HG03025 (cell line): ENCODE measurements around the gene GXYLT2.

ENCODE experiments used
- ATAC-seq: cut with Tn5 transposase; IDR thresholded peaks from one replicate; pipeline ENCODE4 v1.9.1; 2021; ENCODE audit warnings: mild to moderate bottlenecking, moderate library complexity; ENCODE audit not compliant: unreplicated experiment, low FRiP score

GXYLT2 gene

DNA sequence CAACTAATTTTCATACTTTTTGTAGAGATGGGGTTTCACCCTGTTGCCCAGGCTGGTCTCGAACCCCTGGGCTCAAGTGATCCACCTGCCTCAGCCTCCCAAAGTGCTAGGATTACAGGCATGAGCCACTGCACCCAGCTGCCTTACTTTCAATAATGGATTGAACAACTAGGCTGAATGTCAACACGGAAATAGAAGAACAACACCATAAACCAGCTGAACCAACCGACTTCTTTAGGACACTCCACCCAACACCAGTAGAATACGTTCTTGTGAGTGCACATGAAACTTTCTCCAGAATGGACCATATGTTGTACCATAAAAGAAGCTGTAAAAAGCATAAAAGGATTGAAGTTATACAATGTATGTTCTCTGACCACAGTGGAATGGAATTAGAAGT, 42.9 kb downstream of the GXYLT2 start:
- ATAC-seq, result no peak

- ATAC-seq, result no peak
Observed at GRCh38 chr3:72932416-72932815, 44.6 kb downstream of the GXYLT2 start.

DNA sequence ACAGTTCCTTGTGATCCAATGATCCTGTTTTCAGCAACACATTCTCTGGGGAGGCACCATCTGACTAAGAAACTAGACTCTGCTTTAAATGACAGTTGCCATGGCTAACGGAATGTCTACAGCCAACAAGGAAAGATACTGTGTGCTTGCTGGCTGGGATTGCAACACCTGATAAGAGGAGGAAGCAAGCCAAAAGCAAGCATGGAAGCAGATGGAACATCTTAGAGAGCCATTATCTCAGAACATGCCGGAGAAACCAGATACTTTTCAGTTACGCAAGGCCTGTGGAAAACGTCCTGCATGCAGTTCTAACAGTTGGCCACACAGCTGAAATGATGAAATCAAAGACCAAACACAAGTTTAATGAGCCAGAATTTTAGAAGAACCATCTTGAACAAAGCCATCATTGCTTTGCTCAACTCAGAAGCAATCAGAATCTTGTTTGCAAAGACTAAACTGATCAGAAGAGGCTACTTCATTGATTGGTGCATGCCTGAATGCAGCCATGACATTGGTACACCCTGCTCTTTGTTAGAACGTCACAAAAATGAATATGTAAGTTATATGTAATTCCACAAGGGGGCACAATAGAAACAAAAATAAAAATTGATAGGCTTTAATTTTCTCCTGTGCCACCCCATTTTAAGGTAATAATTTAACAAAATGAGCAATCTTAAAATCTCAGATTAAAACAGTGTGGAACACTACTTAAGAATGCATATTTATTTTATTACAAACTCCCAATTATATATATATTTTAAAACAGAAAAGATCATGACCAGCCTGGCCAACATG, 50.8 kb downstream of the GXYLT2 start:
- ATAC-seq, result peak; percentile 70

DNA sequence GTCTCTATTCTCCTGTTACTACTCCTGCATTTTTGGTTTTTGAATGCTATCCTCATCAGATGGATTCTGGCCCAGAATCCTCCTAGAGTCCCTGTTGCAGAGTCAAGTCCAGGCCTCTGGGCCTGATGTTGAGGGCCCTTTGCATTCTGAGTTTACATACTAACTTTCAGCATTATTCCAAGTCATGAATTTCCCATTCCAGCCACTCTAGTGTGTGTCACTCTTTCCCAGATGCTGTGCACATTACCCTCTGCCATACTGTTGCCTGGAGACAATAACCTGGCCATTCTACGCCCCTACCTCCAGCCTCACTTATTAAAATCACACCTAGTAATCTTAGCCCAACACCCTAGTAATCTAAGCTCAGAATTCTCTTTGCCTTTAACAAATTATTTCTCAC, 53.4 kb downstream of the GXYLT2 start:
- no peak for ATAC-seq

- ATAC-seq, result no peak
Observed at GRCh38 chr3:72942427-72942826, 54.6 kb downstream of the GXYLT2 start.

DNA sequence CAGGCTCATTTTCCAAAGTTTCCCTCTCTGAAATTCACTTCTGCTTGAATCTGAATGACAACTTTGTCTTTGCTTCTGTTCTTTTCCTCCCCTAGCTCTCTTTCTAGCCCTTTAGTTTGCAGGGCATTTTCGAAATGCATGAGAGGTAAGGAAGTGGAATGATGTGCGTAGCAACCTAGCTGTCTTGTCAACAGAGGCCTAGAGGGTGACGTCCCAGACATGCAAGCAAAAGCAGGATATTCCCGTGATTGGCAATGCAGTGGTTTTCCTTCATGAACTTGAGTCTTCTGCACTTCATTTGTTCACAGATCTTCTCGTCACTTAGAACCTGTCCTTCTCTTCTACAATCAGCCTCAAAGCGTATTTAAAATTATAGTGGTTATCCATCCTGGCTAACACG, 56.9 kb downstream of the GXYLT2 start:
- no peak for ATAC-seq

DNA sequence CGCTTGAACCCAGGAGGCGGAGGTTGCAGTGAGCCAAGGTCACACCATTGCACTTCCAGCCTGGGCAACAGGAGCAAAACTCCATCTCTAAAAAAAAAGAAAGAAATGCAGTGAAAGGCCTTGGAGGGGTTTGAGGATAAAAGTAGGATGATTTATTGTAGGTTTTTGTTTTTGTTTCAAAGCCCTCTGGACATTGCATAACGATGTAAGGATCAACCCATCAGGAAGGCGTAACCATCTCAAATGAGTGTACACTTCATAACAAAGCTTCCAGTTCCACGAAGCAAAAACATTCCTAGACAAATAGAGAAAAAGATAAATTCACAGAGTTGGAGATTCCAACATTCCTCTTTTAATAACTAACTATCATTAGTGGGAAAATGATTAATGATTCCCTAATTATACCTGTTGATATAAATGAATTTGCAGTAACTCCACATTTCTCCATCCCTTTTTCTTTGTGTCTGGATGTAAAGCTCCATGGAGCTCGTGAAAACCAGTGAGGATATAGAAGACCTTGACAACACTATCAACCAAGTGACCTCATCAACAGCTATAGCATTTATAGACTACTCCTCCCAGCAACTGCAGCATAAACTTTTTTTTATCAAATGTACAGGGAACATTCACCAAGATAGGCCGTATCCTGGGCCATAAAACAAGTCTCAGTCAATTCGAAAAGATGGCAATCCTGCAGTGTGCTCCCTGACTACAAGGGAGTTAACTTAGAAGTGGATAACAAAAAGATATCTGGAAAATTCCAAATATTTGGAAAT, 60.1 kb downstream of the GXYLT2 start:
- no peak for ATAC-seq

DNA sequence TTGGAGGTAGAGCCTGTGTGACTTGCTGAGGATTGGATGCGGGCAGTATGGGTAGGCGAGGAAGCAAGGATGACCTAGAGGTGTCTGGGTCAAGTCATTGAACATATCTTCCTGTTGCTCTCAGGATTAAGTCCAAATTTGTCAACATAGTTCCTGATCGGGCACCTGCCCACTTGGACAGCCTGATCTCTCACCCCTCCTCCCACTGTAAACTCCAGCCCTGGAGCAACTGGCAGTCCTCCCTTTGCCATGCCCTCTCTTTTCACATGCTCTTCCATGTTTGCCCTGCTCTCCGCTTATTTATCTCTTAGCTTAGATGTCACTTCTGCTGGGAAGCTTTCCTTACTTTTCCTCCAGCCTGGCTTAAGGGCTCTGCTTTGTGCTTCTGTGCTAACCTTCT, 61.2 kb downstream of the GXYLT2 start:
- no peak for ATAC-seq

GRCh38 chr3:72950372-72950771, 62.5 kb downstream of the GXYLT2 start:
- no peak for ATAC-seq

- ATAC-seq, result no peak
Observed at GRCh38 chr3:72950801-72951200, 63.0 kb downstream of the GXYLT2 start.

GRCh38 chr3:72951259-72951722, 63.4 kb downstream of the GXYLT2 start:
- no peak for ATAC-seq

GRCh38 chr3:72953325-72953956, 65.6 kb downstream of the GXYLT2 start:
- no peak for ATAC-seq

DNA sequence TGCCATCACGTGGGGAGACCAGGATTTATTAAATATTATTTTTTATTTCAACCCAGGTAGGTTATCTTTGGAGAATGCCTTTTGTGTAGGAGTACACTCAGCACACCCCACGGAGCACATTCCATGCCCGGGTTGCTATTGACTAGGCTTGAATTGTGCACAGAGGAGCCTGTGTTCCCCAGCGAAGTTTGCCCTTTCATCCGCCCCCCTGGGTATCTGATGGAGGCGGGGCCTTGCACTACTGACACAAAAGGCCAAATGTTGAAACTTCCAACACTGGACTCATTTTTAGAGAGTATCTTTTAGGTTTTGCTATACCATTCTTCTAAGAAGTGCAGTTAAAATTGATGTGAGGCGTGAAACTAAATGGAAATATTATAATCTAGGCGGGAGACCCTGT, 69.5 kb downstream of the GXYLT2 start:
- no peak for ATAC-seq

GRCh38 chr3:72959336-72959735, 71.5 kb downstream of the GXYLT2 start:
- ATAC-seq, result no peak

- ATAC-seq, result no peak
Observed at GRCh38 chr3:72960812-72961518, 73.1 kb downstream of the GXYLT2 start.

GRCh38 chr3:72961752-72962151, 73.9 kb downstream of the GXYLT2 start:
- no peak for ATAC-seq

- no peak for ATAC-seq
Observed at GRCh38 chr3:72962317-72962716, 74.5 kb downstream of the GXYLT2 start.

- ATAC-seq, result no peak
Observed at GRCh38 chr3:72964633-72965032, 76.8 kb downstream of the GXYLT2 start.

GRCh38 chr3:72968266-72968664, 80.4 kb downstream of the GXYLT2 start:
- no peak for ATAC-seq

DNA sequence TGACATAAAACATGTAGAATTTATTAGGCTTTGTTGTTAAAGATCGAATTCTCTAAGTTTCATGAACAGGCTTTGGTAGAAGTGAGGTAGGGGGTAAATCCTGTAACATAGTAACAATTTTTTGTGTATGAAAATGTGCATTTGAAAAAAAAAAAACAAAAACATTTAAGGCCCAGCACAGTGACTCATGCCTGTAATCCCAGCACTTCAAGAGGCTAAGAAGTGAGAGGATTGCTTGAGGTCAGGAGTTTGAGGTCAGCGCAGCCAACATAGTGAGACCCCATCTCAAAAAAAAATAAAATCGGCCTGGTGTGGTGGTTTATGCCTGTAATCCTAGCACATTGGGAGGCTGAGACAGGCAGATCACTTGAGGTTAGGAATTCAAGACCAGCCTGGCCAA, 81.9 kb downstream of the GXYLT2 start:
- no peak for ATAC-seq

DNA sequence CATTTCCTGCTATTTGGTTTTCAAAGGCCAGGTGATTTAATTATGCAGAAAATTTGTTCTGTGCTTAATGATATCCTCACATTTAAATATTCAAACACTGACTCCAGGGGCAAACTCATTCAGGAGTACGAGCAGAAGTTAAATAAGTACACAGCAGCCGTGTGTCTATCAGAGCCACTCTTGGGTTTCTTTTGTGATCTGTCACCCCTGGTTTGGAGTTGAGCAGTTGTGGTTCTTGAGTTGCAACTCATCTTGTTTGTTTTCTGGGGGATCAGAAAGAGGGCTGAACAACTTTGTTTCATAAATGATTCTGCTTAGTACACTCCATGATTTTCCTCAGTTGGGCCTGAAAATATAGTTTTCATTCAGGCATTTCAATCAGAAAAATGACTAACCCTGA, 83.1 kb downstream of the GXYLT2 start:
- ATAC-seq, result no peak
